ENCODE data around the gene PLGRKT.
"Not testable (repeated sequence)": the region's sequence is repeated elsewhere in the genome, so short reads cannot be mapped to it uniquely, and the experiment has no call there.

The PLGRKT gene

DNA sequence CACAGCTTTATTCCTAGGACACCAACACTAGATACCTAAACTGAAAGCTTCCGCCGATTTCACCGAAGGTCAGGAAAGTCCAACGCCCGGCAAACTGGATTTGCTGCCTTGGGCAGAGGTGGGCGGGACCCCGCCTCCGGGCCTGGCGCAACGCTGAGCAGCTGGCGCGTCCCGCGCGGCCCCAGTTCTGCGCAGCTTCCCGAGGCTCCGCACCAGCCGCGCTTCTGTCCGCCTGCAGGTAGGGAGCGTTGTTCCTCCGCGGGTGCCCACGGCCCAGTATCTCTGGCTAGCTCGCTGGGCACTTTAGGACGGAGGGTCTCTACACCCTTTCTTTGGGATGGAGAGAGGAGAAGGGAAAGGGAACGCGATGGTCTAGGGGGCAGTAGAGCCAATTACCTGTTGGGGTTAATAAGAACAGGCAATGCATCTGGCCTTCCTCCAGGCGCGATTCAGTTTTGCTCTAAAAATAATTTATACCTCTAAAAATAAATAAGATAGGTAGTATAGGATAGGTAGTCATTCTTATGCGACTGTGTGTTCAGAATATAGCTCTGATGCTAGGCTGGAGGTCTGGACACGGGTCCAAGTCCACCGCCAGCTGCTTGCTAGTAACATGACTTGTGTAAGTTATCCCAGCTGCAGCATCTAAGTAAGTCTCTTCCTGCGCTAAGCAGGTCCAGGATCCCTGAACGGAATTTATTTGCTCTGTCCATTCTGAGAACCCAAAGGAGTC, 12.8 kb upstream of the PLGRKT start, which contains the start of gene CD274:
CD274 (plus strand) TSS at position 184 of the 733 bp plus-strand sequence. CDS start 5,572 bp downstream, outside the sequence.
- DNase-seq, result peak; percentile 80

DNA sequence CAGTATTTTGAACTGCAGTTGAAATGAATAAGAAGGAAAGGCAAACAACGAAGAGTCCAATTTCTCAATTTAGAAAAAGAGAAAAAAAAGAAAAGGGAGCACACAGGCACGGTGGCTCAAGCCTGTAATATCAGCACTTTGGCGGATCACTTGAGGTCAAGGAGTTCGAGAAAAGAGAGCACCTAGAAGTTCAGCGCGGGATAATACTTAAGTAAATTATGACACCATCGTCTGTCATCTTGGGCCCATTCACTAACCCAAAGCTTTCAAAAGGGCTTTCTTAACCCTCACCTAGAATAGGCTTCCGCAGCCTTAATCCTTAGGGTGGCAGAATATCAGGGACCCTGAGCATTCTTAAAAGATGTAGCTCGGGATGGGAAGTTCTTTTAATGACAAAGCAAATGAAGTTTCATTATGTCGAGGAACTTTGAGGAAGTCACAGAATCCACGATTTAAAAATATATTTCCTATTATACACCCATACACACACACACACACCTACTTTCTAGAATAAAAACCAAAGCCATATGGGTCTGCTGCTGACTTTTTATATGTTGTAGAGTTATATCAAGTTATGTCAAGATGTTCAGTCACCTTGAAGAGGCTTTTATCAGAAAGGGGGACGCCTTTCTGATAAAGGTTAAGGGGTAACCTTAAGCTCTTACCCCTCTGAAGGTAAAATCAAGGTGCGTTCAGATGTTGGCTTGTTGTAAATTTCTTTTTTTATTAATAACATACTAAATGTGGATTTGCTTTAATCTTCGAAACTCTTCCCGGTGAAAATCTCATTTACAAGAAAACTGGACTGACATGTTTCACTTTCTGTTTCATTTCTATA, 12.0 kb upstream of the PLGRKT start:
- DNase-seq, result no peak

DNA sequence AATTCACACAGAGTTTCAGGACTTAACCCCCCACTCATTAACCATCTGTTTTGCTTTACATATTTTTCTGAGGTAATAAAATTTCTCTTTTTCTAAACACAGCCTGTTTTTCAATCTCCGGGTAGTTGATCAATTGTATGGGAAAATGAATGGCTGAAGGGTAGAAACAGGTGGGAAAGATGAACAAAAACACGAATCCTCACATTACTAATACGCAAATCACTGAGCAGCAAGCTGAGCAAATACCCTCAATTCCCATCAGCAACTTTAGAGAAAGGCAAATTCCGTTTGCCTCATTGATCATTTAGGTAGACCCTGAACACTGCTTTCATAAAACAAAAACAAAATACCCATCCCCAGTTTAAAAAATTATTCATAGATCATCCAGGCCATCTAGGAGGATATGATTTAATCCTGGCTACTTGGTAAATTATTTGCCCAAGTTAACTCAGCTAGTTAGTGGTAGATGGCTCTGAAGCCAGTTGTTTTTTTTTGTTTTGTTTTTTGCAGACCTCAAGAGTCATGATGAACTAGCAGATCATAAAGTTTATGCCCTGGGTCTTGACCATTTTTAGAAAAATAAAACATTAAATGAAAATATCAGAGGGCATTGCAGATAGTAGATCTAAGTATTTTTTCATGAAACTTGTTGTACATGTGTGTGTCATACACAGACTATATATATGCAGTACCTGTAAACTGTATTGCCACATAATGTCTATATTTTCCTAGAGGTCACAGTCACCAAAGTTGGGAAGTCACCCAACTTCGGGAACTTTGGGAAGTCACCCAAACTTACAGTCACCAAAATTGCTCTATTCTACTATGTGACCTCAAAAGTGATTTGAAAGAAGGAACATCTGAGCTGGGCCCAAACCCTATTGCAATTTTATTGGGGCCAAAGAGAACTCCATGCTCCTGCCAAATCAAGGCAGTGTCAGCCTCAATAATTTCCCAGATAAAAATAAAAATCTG, 11.0 kb upstream of the PLGRKT start:
- DNase-seq, result no peak

DNA sequence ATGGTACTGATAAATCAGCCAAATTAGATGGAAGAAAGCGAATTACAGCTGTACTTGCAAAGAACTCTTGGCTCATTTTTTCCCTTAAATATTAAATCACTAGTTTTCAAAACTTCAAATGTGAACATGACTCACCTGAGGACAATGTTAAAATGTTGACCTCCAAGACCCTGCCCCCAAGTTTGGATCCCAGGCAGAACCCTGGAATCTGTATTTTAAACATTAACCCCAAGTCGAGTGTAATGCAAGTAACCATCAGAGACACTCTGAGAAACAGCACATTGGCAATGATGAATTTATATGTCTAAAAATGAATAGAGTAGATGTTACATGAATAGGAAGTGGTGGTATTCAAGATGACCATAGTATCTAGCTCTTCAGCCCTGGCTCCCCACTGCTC, 10.3 kb upstream of the PLGRKT start:
- no peak for DNase-seq

DNA sequence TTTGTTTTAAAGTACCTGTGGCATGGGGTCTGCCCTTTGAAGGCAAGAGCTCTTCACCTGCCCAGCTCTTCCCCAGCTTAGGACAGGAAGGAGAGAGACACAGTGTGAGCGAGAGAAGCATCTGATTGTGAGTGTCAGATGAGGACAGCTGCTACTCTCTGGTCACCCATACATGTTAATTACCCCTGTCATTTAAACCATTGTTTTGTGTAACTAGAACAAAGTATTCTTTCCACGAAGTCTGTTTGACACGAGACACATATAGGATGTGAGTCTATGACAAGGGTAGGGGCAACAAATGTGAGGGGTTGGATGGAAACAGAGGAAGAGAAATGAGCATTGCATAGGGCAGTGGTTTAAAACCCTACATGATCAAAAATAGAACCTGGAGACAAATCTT, 9.6 kb upstream of the PLGRKT start:
- no peak for DNase-seq

DNA sequence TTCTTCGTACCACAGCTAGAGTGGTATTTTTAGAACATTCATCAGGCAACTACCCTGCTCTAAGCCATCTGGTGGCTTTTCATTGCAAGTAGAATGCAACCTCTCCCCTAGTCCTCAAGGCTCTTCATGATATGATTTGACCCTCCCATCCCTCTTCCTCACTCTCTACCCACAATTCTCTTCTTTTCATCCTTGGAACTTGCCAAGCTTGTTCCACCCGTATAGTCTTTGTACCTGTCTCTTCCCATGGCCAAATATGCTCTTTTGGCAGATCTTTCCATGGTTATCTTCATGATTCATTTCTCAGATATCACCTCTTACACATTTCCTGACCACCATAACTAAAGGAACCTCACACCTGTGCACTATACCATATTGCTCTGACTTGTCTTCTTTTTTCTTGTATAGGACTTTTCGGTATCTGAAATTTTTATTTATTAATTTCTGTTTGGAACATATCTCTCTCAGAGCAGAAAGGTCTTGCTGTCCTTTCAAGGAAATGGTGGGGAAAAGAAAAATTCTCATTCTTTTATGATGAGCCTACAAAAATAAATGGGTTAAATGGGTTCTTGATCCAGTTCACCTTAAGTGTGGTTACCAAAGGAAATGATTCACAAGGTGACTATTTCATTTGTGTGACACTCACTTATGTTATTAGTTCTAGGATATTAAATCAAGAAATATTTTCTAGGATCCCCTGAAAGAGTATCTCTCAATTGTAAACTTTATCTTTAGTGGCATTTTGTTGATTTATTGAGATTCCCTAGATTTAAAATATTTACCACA, 8.9 kb upstream of the PLGRKT start:
- no peak for DNase-seq

DNA sequence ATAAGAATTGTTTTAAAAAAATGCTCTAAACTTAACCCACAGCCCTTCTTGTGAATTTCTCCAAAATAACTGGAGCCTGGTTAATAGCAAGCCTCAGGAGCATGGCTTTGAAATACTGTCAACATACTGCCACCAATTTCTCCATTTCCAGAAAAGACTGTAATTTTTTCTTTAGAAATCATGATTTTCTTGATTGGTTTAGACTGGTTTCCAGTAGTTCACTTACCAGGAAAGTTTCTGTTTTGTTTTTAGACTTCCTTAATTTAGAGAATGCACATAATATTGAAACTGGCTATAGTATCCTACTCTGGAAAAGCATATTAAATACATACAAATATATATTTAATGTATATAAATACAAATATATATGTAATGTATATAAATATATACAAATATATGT, 8.2 kb upstream of the PLGRKT start:
- DNase-seq, result no peak

DNA sequence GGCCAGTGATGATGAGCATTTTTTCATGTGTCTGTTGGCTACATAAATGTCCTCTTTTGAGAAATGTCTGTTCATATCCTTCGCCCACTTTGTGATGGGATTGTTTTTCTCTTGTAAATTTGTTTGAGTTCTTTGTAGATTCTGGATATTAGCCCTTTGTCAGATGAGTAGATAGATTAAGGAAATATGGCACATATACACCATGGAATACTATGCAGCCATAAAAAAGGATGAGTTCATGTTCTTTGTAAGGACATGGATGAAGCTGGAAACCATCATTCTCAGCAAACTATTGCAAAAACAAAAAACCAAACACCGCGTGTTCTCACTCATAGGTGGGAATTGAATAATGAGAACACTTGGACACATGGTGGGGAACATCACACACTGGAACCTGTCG, 7.4 kb upstream of the PLGRKT start:
- not testable (repeated sequence) for DNase-seq

DNA sequence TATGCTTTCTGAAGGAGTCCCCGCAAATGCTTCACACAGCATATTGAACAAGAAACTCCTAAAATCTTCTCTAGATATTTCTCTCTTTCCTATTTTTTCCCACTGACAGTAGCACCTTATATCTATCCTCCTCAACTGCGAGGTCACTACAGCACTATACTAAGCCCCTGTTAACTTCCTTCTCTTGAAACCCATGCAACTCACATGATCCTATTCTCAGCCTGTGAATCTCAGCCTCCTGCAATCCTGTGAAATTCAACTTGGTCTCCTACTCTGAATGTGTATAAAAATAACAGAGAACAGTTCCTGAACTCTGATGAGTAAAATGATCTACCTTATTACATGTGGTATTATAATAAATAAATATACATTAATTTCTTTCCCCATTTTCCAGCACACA, 6.1 kb upstream of the PLGRKT start:
- DNase-seq, result no peak

DNA sequence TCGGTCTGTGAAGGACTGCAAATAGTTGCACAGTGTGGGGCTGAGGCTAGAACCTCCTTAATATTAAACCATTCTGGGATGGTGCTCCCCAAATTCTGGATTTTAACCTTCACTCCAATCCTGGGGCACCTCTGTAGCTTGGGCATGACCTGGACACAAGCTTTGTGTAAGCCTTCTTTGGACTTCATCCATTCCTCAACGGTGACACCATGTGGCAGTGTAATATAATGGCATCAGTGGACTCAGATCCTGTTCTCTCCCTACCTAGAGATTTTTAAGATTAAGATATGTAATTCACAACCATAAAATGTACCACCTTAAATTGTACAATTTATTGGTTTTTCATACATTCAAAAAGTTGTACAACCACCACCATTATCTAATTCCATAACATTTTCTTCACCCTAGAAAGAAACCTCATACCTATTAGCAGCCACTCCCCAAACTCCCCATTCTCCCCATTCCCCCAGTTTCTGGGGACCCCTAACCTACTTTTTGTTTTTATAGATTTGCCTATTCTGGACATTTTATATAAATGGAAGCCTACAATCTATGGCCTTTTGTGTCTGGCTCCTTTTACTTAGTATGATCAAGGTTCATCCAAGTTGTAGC, 4.8 kb upstream of the PLGRKT start:
- no peak for DNase-seq

DNA sequence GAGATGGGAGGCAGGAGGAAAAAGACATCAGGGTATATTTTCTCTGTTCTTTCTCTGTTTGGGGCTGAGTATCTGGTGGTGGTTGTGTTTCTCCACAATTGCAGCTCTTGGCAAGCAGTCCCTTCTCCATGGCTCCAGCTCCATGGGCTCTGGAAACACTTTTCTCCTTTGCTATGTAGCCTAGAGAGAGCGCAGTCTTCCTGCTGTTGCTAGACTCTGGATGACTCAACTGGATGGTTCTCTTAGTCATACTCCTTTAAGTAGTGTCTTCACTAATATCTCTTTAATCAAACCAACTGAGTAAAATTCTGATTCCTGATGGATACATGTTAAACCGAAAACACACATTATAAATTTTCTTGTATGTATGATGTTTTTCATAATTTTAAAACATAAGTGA, 3.3 kb upstream of the PLGRKT start:
- no peak for DNase-seq

DNA sequence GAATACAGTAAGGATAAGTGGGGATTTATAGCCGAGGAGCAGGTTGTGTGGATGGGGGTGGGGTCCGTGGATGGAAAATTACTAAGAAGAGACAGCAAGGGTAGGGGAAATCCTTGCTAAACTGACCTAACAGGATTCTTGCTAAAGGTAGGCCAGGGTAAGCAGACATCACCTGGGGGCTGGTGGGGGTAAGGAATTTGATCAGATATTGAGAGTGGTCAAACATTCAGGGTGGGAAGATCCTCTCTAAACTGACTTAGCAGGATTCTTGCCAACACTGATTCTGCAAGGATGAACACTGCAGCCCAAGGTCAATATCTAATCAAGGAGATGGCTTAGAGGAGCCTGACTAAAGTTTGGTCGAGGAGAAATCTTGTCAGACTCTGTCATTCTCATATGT, 2.7 kb upstream of the PLGRKT start:
- DNase-seq, result no peak

DNA sequence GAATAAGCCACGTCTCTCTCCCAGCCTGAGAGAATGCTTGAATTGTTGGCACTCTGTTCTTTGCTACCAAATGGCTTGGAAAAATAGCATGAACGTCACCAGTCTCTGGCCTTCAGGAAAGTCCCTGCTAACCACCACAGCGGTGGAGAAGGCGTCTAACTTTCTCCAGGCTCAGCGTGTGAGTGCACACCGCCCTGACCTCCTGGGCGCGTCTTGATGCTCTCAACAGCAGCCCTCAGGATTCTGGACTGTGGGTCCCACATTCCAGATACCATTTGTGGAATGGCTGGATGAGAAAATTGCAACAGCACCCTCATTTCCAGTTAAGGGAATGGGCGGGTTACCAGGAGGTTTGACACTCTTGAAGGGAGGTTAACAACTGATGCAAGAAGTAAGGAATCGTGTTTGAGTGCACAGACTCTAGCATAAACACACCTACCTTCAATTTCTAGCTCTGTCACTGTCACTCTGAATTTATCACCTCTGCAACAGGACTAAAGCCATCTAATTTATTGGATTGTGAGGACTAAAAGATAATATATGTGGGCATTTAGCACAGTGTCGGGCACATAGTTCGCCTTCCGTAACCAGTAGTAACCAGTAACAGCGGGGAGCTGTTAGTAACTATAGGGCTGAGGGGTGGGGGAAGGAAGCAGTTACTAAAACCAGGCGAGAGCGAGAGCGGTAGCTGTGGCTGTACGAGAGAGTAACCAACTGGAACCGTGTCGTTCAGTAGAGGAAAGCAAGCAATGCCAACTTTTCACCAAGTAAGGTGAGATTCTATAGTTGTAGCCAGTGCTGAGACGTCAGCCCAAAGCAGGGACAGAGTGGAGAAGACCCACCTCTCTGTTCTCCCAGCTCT, 807 bp upstream of the PLGRKT start:
- DNase-seq, result no peak

DNA sequence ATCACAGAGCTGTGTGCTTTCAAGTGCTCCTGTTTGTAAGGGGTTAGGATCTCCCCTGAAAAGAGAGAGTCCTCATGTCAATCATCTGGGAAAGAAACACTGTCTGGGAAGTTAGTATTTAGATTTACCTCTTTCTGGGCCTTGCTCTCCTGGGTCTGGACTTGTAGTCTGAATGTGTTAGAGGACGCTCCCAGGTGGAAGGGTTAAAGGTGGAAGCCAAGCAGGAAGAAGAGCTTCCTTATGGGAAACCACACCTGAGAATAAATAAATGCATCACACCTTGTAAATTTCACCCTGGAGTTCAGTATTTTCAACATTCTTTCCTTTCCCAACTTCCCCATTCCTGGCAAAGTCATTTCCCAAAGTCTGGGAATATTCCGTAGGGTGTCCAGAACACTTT, 1.3 kb downstream of the PLGRKT start:
- no peak for DNase-seq

DNA sequence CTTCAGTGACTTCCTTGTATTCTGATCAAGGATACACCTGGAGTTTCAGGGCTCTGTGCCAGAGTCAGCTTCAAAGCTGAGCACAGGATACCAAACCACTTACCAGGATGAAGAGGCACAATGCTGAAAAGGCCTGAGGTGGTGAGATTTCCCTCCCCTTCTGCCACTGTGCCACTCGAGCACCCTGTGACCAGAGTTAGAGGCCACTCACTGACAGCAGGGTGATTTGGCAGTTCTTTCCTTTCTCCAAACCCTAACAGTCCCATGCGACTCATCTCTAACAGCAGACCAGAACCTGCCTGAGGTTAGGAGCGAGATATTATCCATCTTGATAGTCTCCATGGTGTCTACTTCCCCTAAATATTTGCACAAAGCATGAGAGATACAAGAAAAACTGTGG, 1.8 kb downstream of the PLGRKT start:
- DNase-seq, result no peak

DNA sequence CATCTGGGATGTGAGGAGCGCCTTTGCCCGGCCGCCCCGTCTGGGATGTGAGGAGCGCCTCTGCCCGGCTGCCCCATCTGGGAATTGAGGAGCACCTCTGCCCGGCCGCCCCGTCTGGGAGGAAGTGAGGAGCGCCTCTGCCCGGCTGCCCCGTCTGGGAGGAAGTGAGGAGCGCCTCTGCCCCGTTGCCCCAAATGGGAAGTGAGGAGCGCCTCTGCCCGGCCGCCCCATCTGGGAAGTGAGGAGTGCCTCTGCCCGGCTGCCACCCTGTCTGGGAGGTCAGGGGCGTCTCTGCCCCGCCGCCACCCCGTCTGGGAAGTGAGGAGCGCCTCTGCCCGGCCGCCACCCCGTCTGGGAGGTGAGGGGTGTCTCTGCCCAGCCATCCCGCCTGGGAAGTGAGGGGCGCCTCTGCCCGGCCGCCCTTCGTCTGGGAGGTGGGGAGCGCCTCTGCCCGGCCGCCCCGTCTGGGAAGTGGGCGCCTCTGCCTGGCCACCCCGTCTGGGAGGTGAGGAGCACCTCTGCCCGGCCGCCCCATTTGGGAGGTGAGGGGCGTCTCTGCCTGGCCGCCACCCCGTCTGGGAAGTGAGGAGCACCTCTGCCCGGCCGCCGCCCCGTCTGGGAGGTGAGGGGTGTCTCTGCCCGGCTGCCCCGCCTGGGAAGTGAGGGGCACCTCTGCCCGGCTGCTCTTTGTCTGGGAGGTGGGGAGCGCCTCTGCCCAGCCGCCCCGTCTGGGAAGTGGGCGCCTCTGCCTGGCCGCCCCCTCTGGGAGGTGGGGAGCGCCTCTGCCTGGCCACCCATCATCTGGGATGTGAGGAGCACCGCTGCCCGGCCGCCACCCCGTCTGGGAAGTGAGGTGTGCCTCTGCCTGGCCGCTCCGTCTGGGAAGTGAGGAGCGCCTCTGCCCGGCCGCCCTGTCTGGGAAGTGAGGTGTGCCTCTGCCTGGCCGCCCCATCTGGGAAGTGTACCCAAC, 3.6 kb downstream of the PLGRKT start:
- not testable (repeated sequence) for DNase-seq

DNA sequence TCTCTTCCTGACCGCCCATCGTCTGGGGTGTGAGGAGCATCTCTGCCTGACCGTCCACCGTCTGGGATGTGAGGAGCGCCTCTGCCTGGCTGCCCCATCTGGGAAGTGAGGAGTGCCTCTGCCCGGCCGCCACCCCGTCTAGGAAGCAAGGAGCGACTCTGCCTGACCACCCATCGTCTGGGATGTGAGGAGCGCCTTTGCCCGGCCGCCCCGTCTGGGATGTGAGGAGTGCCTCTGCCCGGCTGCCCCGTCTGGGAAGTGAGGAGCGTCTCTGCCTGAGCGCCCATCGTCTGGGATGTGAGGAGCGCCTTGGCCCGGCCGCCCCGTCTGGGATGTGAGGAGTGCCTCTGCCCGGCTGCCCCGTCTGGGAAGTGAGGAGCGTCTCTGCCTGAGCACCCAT, 4.4 kb downstream of the PLGRKT start:
- DNase-seq, result not testable (repeated sequence)

DNA sequence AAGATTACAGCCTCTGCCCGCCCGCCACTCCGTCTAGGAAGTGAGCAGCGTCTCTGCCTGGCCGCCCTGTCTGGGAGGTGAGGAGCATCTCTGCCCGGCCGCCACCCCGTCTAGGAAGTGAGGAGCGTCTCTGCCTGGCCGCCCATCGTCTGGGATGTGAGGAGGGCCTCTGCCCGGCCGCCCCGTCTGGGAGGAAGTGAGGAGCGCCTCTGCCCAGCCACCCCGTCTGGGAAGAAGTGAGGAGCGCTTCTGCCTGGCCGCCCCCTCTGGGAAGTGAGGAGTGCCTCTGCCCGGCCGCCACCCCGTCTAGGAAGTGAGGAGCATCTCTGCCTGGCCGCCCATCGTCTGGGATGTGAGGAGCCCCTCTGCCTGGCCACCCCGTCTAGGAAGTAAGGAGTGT, 4.8 kb downstream of the PLGRKT start:
- not testable (repeated sequence) for DNase-seq

DNA sequence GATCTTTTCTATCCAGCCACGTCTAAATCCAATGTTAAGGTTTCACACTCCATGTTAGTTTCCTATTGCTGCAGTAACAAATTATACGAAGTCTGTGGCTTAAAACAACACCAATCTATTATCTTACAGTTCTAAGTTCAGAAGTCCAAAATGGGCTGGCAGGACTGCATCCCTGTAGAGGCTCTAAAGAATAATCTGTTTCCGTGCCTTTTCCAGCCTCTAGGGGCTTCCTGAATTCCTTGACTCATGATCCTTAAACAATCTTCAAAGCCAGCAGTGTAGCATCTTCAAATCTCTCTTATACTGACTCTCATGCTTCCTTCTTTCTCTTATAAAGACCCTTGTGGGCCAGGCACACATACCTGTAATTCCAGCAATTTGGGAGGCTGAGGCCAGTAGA, 6.8 kb downstream of the PLGRKT start:
- no peak for DNase-seq
